H1 (cell line): ENCODE results near the gene AAMDC.

Source experiments
- ATF2 ChIP-seq: IDR thresholded peaks from 2 replicates; pipeline ENCODE4 v1.6.1; 2012; ENCODE audit warnings: low read length, inconsistent platforms
- CREB1 ChIP-seq: IDR thresholded peaks from 2 replicates; pipeline ENCODE4 v1.6.1; 2012; ENCODE audit warnings: inconsistent platforms
- EZH2 ChIP-seq: fragments of 200-600 bp; sonication (generic); IDR thresholded peaks from 2 replicates; pipeline ENCODE4 v1.7.1; 2012; ENCODE audit warnings: low read depth, mild to moderate bottlenecking, moderate library complexity, low read length, inconsistent platforms; ENCODE audit not compliant: severe bottlenecking
- POLR2AphosphoS5 ChIP-seq: IDR thresholded peaks from 2 replicates; pipeline ENCODE4 v1.6.1; 2011; ENCODE audit warnings: low read depth, low read length
- RNF2 ChIP-seq: fragments of 200-900, 300-1000 bp; sonication (generic); IDR thresholded peaks from 2 replicates; pipeline ENCODE4 v1.7.1; 2016; ENCODE audit warnings: borderline replicate concordance, low read depth, mild to moderate bottlenecking, antibody characterized with exemption, low read length; ENCODE audit not compliant: poor library complexity, severe bottlenecking; ENCODE audit errors: missing control alignments
- TCF12 ChIP-seq: IDR thresholded peaks from 2 replicates; pipeline ENCODE4 v1.6.1; 2011; ENCODE audit warnings: low read depth, mild to moderate bottlenecking, low read length
- TF ChIP-seq, protein P1 (sequence below): IDR thresholded peaks from 2 replicates; pipeline ENCODE4 v1.6.1; 2011; ENCODE audit warnings: low read length, improper control_type of control experiment
- TF ChIP-seq, protein P2 (sequence below), 3 experiments: IDR thresholded peaks; 1 replicate in 2 of 3; 2 replicates in 1 of 3; pipeline versions ENCODE4 v1.5.1 to v1.6.1; 2011; ENCODE audit warnings: low read length in 3 of 3, mild to moderate bottlenecking in 3 of 3, inconsistent platforms in 2 of 3, low read depth in 1 of 3, moderate library complexity in 1 of 3; ENCODE audit not compliant: insufficient read depth in 1 of 3; ENCODE audit errors: control extremely low read depth in 1 of 3

DNA sequence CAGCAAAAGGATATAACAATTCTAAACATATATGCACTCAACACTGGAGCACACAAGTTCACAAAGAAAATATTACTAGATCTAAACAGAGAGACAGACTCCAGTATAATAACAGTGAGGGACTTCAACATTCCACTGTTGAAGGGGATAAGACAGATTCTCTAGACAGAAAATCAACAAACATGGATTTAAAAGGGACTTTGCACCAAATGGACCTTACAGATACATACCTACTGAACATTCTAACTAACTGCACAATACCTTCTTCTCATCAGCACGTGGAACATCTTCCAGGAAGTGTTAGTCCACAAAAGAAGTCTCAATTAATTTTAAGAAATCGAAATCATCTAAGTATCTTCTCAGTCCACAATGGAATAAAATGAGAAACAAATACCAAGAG is 27.0 kb upstream of the AAMDC start:
- TF ChIP-seq EZH2 (no peak), POLR2AphosphoS5 (no peak), ATF2 (no peak), CREB1 (no peak), TCF12 (no peak), RNF2 (no peak)
- TF ChIP-seq, protein P1, sequence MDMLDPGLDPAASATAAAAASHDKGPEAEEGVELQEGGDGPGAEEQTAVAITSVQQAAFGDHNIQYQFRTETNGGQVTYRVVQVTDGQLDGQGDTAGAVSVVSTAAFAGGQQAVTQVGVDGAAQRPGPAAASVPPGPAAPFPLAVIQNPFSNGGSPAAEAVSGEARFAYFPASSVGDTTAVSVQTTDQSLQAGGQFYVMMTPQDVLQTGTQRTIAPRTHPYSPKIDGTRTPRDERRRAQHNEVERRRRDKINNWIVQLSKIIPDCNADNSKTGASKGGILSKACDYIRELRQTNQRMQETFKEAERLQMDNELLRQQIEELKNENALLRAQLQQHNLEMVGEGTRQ, result no peak
- TF ChIP-seq, protein P2, sequence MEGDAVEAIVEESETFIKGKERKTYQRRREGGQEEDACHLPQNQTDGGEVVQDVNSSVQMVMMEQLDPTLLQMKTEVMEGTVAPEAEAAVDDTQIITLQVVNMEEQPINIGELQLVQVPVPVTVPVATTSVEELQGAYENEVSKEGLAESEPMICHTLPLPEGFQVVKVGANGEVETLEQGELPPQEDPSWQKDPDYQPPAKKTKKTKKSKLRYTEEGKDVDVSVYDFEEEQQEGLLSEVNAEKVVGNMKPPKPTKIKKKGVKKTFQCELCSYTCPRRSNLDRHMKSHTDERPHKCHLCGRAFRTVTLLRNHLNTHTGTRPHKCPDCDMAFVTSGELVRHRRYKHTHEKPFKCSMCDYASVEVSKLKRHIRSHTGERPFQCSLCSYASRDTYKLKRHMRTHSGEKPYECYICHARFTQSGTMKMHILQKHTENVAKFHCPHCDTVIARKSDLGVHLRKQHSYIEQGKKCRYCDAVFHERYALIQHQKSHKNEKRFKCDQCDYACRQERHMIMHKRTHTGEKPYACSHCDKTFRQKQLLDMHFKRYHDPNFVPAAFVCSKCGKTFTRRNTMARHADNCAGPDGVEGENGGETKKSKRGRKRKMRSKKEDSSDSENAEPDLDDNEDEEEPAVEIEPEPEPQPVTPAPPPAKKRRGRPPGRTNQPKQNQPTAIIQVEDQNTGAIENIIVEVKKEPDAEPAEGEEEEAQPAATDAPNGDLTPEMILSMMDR (IDR thresholded peaks at IDR 0.05; ENCODE audit: control extremely low read depth in 1 of 3, insufficient read depth in 1 of 3, low read depth in 1 of 3, low read length in 3 of 3), result no peak
